HG03460 (cell line): ENCODE measurements around the gene CCDC97.

Experiments used
- ATAC-seq: cut with Tn5 transposase; IDR thresholded peaks from one replicate; pipeline ENCODE4 v1.9.1; 2021; ENCODE audit not compliant: unreplicated experiment

The CCDC97 gene

DNA sequence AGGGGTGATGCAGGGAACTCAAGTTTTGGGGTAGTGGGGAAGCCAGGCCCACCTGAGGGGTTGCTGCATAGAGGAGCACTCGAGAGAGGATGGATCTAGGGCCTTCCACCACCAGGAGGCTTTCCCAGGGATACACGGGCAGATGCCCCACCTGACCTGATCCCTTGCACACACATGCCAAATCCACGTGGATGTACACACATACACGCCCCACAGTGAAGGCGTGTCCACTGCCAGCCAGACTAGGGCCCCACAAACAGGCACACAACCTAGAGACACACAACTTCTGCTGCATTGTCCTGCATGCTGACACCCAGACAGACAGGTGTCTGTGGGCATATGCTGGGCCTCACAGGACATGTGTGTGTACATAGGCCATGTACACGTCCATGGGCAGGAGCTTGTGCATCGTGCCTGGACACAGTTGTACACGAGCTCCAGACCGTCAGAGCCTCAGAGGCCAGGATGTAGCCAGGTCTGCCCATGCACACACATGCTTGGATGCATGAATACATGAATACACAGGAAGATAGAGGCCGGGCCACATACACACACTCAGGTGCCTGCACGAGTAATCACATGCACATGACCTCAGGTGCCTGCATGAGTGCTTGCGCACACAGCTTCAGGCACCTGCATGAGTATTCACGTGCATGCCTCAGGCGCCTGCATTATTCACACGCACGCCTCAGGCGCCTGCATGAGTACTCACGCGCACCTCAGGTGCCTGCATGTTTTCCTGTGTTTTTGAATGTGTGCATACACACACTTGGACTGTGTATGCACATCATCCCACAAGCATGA is 8.9 kb downstream of the CCDC97 start:
- no peak for ATAC-seq

DNA sequence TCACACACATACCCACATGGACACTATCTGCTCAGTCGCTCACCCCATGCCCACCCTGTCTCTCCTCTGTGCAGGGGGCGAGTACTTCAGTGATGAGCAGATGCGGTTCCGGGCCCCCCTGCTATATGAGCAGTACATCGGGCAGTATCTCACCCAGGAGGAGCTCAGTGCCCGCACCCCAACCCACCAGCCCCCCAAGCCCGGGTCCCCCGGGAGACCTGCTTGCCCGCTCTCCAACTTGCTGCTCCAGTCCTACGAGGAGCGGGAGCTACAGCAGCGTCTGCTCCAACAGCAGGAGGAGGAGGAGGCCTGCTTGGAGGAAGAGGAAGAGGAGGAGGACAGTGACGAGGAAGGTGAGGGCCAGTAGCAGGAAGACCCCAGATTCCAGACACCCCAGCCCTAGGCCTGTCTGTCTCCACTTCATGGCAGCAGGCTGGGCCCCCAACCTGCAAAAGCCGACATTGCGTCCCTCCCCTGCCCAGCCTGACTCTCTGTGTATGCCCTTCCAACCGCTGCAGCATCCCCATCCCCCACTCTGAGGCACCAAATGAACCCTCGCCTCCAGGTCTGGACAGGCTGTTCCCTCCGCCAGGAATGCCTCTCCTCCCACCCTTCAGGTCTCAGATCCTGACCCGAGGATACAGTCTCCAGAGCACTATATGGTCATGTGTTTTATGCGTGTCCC is 9.7 kb downstream of the CCDC97 start:
- no peak for ATAC-seq

DNA sequence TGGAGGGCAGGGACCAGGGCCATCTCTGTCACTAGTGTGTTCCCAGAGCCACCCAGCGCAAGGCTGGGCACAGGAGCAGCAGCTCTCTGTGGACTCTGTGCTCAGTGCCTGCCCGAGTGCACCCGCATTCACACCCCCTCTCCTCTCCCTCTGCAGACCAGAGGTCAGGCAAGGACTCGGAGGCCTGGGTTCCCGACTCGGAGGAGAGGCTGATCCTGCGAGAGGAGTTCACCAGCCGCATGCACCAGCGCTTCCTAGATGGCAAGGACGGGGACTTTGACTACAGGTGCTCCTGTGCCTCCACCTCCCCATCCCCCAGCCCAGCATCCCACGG is 10.2 kb downstream of the CCDC97 start:
- ATAC-seq, result no peak

DNA sequence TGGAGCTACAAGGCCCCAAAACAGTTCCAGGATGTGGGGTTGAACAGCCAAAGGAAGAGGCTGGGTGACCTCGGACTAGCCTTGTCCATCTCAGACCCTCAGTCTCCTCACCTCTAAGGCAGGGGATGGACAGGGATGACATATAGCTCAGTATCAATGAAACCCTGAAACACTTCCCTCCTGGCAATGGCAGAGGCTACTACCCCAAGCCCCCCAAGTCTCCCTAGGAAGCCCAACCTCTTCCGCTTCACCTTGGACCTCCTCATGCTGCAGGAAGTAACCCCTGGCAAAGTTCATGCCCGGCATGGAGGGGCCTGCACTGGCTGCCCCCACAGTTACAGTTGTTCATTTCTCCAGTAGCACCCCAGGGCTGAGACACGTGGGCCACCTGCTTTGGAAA is 10.6 kb downstream of the CCDC97 start:
- no peak for ATAC-seq

DNA sequence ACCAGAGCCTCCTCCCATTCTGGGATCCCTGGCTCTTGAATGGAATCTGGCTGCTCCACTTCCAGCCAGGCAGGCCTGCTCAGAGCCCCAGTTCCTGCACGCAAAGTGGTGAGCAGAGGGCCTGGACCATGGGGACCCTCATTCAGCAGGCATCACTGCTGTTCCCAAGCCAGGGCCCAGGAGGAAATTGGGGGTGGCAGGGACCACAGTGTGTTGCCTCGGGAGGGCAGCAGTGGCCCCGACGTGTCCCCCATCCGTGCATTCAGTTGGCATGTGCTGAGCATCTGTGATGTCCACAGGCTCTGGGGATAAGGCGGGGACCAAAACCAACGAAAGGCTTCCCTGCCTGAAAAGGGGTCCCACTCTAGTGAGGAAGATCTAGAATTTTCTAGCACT is 11.2 kb downstream of the CCDC97 start:
- no peak for ATAC-seq

DNA sequence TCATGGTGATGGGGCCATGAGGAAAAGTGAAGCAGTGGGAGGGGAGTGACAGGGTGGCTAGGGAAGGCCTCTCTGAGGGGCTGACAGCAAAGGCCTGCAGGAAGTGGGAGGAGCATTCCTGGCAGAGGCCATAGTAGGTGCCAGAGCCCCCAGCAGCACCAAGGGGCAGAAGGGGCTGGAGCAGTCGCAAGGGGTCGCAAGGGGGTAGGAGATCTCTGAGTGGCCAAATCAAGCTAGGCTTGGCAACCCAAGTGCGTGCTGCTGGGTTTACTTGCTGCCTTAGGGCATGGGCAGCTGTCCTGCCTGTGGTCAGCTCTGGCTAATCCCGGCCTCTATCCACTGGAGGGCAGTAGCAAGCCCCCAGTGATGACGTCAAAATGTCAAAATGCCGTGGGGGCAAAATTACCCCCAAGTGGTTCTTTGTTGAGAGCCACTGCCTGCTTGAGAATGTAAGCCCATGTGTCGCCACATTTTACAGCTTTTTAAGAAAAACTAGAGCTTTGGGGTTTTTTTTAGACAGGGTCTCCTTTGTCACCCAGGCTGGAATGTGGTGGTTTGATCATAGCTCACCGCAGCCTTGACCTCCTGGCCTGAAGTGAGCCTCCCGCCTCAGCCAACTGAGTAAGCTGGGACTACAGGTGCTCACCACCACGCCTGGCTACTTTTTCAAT is 11.8 kb downstream of the CCDC97 start:
- ATAC-seq, result no peak

DNA sequence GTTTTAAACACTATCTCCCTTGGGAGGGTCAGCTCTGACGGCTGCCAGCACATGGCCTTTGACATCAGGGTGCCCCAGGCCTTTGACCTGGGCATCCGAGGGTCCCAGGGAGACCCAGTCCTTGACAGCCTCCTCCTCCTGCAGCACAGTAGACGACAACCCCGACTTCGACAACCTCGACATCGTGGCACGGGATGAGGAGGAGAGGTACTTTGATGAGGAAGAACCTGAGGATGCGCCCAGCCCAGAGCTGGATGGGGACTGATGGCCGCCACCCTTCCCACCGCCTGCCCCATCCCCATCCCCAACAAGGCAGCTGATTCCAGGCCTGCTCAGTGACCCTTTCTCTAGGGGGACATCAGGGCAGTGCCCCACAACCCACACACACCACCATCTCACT is 12.5 kb downstream of the CCDC97 start:
- ATAC-seq, result no peak

DNA sequence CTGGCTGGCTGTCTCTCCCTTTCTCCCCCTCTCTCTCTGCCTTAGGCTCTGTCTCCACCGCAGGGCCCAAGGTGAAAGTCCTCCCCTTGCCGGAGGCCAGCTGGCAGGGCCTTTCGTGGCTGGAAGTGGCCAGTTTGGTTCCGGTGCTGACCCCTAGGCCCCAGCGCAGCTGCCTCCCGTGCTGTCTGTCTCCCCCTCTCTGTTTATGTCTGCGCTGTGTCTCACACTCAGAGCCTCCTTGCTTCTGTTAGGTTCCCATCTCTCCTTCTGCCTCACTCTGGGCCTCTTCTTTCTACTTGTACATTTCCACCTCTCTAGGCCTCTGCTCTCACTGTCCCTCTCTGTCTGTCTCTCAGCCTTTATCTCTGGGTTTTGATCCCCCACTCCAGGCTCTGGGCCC is 13.1 kb downstream of the CCDC97 start:
- no peak for ATAC-seq

DNA sequence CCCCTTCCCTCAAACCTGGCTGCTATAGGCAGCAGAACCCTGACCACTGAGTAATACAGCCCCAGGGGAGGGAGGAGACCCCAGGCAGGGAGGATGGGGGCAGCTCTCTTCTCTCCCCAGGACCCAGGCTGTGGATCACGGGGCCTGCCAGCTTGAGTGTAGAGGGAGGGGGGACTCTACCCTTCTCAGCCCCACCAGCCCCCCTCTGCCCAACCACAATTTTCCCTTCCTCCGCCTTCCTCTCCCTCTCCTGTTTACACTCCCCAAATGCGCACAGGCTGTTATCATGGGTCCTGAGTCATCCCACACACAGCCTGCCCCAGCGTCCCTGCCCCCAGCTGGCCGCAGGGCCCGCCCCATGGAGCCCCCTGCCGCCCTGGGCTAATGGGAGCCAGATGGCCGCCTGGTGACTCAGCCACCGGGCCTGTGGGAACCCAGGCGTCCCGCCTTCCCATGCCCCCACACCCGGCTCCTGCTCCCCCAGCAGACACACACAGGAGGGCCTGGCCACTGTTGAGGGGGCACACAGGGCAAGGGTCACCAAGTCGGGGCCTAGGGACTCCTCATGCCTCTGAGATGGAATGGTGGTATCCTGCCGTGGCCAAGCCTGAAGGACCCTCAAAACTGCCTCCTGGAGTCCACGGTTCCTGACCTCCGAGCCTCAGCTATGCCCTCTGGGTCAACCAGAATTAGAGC is 13.6 kb downstream of the CCDC97 start:
- no peak for ATAC-seq

DNA sequence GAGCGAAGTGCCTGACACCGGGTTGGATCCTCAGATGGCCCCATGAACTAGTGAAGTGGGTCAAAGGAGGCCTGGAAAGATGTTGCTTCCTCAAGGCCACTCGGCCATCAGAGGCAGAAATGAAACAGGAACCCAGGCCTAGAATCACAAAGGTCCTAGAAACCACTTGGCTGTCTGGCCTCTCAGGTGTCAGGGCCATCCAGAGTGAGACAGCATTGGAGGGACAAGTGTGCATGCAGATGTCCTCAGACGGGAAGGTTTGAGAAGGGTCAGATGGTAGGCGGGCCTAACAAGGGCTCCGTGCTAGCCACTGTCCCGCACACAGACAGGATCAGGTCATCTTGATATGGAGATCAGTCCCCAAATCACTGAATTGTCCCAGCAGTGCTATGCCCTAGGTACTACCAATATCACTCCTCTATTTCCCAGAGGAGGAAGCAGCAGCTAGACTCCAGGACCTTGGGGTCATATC is 14.3 kb downstream of the CCDC97 start:
- ATAC-seq, result no peak

DNA sequence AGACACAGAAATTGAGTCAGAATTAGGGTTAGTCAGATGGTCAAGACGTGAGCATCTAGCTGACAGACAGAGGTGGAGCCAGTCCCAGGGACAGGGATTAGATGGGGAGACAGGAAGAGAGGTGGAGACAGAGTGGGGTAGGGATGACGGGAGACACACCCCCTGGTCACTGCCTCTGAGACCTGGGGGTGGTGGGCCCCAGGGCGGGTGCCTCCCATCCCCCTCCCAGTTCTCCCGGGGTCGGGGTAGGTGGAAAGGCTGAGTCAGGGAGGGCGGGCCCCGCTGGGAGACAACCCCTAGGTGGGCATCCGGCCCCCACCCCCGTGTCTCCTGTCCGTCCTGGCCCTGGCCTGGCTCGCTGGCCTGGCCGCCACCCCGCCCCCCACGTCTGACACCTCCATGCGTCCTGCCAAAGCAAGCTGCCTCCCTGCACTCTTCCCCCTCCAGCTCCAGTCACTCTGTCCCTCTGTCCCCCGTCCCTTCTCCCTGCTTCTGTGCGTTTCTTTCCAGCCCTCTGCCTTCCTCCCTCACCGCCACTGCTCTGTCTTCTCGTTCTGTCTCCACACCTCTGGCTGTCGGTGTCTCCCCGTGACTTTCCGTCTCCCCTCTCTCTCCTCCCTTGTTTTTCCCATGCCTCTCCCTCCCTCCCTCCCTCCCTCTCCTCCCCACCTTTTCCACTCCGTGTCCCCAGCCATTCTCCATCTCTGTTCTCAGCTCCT is 15.1 kb downstream of the CCDC97 start:
- no peak for ATAC-seq

DNA sequence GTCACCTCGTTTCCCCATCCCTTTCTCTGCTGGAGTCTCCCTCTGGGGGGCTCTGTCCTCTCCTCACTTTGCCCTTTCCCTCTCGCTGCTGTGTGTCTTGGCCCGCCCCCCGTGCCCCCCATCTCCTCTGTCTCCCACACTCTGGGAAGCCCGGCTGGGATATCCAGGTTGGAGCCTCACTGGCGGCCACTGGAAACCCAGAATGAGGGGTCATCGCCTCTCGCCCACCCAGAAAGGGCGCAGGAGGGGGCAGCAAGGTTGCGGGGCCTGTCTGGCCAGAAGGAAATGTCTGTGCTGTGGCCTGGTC is 15.6 kb downstream of the CCDC97 start:
- no peak for ATAC-seq

DNA sequence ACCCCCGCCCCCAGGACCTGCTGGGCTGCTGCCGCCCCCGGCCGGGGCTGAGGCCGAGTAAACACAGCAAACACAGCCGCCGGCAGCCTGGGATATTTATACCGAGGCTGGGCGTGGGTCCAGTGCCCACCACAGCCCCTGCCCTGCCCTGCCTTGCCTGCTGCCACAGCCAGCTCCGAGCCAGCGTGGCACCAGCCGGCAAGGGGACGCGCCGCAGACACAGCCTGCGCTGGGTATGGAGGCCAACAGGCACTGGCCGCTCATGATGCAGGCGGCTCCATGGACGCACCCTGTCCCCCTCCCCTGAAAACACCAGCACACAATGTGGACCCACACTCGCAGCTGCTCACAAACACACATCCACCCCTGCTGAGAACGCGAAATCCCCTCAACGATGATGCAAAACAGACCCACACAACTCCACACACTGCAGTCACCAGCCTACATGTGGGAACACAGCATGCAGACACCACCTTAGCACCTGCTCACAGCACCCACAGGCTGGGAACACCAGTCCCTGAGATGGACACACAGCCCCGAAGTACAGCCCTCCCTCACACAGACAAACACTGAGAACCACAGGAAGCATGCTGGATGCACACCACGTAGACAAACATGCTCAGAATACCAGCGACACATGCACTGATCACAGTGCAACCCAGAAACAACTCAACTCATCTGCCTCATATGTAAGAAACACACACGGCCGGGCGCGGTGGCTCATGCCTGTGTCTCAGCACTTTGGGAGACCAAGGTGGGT is 16.2 kb downstream of the CCDC97 start:
- ATAC-seq, result no peak

DNA sequence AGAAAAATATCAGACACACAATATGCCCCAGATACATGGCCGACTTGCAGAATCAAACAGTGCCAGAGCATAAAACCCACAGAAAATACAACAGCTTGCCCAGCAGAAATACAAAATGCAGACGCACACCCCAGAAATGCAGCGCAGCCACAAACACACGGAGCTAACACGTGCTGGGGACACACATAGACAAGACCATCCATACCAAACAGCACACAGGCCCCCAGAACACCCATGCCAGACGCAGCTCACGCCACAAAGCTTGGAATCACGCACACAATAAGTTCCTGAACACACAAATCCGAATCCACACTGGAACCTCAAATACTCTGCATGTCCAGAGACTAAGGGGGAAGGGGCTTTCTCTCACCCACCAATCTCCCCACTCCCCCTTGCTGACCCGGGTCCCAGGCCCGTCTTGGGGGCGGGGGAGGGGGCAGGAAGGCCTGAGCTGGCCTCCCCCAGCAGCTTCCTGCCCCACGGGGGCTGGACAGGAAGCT is 17.2 kb downstream of the CCDC97 start:
- ATAC-seq, result no peak

DNA sequence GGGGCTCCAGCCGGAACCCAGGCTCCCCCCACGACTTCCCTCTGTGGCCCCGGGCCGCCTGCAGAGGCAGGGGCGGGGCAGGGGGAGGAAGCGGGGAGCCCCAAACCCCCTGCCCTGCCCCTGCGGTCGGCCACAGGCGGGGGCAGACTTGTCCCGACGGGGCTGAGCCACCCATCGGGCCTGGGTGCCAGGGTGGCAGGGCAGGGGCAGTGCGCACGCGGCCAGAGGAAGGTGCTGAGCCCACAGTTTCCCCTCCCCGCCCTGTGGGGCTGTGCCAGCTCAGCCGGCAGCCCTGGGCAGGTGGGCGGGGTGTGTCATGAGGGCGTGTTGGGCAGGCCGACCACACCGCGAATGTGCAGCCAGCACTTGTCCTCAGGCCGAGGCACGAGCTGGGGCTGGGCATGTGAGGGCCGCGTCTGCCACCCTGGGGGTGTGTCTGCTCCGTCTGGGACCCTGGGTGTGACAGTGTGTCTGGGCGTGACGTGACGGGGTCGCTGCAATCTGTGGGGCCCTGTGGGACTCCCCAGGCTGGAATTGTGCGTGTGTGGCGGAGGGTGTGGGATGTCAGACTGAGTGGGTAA is 17.7 kb downstream of the CCDC97 start:
- ATAC-seq, result peak; percentile 40

DNA sequence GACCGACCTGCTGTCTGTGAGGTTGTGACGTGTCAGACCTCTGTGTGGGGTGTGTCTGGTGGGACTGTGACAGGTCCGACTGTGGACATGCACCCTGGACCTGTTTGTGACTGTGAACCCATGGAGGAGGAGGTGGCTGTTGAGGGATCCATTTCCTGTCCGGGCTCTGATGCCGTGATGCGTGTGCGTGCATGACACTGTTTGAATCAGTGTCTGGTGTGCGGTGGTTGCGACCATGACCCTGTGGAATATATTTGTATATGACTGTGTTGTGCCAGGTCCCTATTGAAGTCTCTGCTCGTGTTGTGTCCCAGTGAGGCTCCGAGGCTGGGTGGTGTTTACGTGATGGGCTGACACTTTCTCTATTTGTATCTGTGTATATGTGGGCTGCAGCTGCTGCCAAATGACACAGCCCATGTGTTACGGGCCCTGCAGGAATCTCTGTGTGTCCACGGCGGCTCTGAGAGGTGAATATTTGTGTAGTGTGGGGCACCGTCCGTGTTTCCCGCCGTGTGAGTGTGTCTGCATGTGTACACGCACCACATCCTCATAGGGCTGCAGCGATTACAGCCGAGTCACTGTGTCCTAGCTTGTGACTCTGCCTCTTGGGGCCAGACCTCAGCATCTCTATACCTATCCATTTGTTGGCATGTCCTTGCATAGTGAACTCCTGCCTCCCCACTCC is 18.3 kb downstream of the CCDC97 start:
- ATAC-seq, result peak; percentile 16

DNA sequence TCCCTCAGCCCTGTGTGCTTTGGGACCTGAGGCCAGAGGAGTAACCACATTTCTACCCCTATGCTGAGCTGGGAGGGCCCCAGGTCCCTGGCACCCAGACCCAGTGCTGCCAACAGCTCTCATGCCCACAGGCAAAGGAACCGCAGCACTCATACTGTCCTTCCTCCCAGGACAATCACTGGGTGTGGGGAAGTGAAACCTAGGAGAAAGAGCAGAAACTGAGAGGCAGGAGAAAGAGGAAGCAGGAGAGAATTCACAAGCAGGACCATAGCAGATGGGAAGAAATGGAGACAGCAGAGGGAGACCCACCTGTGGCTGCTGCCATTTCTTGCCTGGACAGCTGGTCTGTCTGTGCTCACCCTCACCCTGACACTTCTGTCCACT is 18.9 kb downstream of the CCDC97 start:
- peak; percentile 3 for ATAC-seq

DNA sequence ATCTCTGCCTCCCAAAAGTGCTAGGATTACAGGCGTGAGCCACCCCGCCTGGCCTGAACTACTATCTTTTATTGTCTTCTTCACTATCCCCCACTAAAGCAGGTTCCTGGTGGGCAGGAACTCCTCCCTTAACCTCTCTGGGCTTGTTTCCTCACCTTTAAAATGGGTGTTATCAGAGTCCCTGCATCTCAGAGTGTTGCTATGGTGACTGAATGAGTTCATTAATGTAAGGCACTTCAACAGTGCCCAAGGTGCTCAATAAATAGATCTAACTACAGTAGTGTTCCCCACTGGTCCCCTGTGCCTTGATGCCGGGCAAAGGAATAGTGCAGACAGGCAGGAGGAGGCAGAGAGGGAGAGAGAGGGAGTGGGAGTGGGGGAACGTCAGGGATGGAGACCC is 20.5 kb downstream of the CCDC97 start:
- ATAC-seq, result no peak

DNA sequence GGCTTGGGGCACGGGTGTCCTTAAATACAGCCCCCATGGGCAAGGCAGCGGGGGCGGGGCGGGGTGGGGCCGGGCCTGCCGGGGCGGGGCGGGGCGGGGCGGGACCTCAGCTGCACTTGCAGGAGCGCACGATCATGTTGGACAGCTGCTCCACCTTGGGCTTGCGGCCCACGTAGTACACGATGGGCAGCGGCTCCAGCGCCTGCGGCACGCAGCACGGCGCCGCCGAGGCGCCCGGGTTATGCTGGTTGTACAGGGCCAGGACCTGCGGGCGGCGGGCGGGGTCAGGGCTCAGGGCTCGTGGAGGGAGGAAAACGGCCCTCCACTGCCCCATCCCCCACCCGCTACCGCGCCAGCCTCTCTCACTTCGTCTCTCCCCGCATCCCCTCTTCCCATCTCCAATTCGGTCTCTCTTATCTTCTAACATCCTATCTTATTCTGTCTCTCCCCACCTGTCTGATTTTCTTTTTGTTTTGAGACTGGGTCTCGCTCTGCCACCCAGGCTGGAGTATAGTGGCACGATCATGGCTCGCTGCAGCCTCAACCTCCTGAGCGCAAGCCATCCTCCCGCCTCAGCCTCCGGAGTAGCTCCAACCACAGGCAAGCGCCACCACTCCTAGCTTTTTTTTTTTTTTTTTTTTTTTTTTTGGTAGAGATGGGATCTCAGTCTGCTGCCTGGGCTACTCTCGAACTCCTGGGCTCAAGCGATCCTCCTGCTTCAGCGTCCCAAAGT is 21.1 kb downstream of the CCDC97 start:
- ATAC-seq, result no peak
